Esophagus muscularis mucosa (tissue), 4 donors: ENCODE results near the gene ACP3. TPM values are rescaled to one million over a fixed set of nuclear protein-coding genes. Genes with fewer than 3 reads are reported as not detected.
A peak's percentile ranks its signal among the peaks of the same experiment; 100 is the strongest.

Experiments
- DNase-seq: peaks from one replicate; pipeline ENCODE4 v3.0.0-alpha.2; 2017; ENCODE audit errors: extremely low spot score
- H3K27ac ChIP-seq, 4 donors: fragments of 200-600 bp; sonication (generic); replicated peaks in 1 of 4; 1 replicate in 3 of 4; 2 replicates in 1 of 4; pipeline ENCODE4 v1.5.1; 2016 to 2019; ENCODE audit warnings: mild to moderate bottlenecking in 1 of 4
- H3K27me3 ChIP-seq, 4 donors: fragments of 200-600 bp; sonication (generic); one replicate each; pipeline versions ENCODE4 v1.5.1 to v1.6.0; 2016 to 2019
- H3K36me3 ChIP-seq, 4 donors: fragments of 200-600 bp; sonication (generic); one replicate each; pipeline ENCODE4 v1.5.1; 2016 to 2019
- H3K4me1 ChIP-seq, 4 donors: fragments of 200-600 bp; sonication (generic); one replicate each; pipeline ENCODE4 v1.5.1; 2016 to 2019
- H3K4me3 ChIP-seq, 4 donors: fragments of 200-600 bp; sonication (generic); 1 replicate in 2 of 4; 2 replicates in 2 of 4; pipeline ENCODE4 v1.5.1; 2016 to 2019; ENCODE audit warnings: mild to moderate bottlenecking in 4 of 4, moderate library complexity in 1 of 4
- H3K9me3 ChIP-seq, 4 donors: fragments of 200-600 bp; sonication (generic); 1 replicate in 3 of 4; 2 replicates in 1 of 4; pipeline ENCODE4 v1.5.1; 2016 to 2019
- EP300 ChIP-seq: sonication (generic); formaldehyde crosslinking; IDR thresholded peaks from one replicate; pipeline ENCODE4 v1.6.1; 2017; ENCODE audit warnings: antibody characterized with exemption
- POLR2A ChIP-seq: fragments of 450-650 bp; IDR thresholded peaks from one replicate; pipeline ENCODE4 v1.6.1; 2017; ENCODE audit warnings: antibody characterized with exemption, moderate library complexity, mild to moderate bottlenecking, low read depth
- POLR2AphosphoS5 ChIP-seq, 2 donors: sonication (generic); formaldehyde crosslinking; IDR thresholded peaks; one replicate each; pipeline ENCODE4 v1.6.1; 2017; ENCODE audit warnings: antibody characterized with exemption in 2 of 2
- WGBS: methylation state at CpG from one replicate; pipeline ENCODE4 v1.1.5; 2018; 5-methylcytosine and 5-hydroxymethylcytosine counted together
- intact Hi-C: fragments of 100-400 bp; cut with DNase I; formaldehyde crosslinking; loops from one replicate; pipeline ENCODE4 v1.15.1; 2023
- total RNA-seq, 4 donors: library from RNA; depleted of rRNA; stranded (reverse); fragments of >200 nt; gene quantifications; one replicate each; pipeline versions ENCODE4 v1.1.0 to v1.2.1, GENCODE V29; 2016
- TF ChIP-seq, protein P1 (sequence below), 3 experiments: fragments of 200-600 bp in 2 of 3; fragments of 450-650 bp in 1 of 3; sonication (generic) in 2 of 3; IDR thresholded peaks; one replicate each; pipeline ENCODE4 v1.5.1; 2017 to 2019; ENCODE audit warnings: antibody characterized with exemption in 3 of 3, mild to moderate bottlenecking in 2 of 3, moderate library complexity in 1 of 3

The ACP3 gene
- total RNA-seq, 4 donors from 2014 or later = 0.58 to 2.8 (median 1.9) TPM

DNA sequence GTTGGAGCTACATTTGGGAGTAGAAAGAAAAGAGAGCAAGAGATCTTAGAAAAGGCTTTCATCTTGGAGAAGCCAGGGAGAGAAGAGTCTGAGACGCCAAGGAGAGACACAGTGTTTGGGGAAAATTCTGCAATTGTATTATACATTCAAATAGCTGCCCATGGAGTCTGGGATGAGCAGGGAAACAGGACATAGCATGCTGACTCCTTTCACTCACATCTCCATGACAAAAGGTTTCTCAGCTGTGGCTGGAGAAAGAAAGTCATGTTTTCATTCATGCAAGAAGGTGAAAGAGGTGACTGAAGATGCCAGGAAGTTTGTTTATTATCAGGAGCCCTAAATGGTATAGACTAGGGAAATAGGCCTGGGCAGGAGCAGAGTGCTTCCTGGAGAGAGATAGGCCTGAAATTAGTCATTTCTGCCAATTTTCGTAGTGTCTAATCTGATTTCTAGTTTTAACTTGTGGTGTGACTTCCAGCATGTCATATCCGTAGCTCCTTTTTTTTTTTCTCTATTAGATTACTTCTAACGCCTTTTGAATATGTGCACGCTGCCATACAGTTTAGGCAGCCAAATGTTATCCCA is 34.1 kb downstream of the ACP3 start:
- peaks cover 0 to 8% (median 3%) of the 10 kb centered on the region in 4 donors for H3K4me1 ChIP-seq
- WGBS = 83% methylated on average over 5 of the region's 5 CpGs
- TF ChIP-seq POLR2A (no peak), POLR2AphosphoS5 (IDR thresholded peaks at IDR 0.05) (no peak), EP300 (no peak)
- TF ChIP-seq, protein P1, sequence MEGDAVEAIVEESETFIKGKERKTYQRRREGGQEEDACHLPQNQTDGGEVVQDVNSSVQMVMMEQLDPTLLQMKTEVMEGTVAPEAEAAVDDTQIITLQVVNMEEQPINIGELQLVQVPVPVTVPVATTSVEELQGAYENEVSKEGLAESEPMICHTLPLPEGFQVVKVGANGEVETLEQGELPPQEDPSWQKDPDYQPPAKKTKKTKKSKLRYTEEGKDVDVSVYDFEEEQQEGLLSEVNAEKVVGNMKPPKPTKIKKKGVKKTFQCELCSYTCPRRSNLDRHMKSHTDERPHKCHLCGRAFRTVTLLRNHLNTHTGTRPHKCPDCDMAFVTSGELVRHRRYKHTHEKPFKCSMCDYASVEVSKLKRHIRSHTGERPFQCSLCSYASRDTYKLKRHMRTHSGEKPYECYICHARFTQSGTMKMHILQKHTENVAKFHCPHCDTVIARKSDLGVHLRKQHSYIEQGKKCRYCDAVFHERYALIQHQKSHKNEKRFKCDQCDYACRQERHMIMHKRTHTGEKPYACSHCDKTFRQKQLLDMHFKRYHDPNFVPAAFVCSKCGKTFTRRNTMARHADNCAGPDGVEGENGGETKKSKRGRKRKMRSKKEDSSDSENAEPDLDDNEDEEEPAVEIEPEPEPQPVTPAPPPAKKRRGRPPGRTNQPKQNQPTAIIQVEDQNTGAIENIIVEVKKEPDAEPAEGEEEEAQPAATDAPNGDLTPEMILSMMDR (IDR thresholded peaks at IDR 0.05) = no peak
- no peaks in the 10 kb centered on the region for H3K36me3 ChIP-seq
- no peaks in the 10 kb centered on the region for H3K27me3 ChIP-seq
- no peak overlapping the region for H3K4me3 ChIP-seq
- no peak overlapping the region for H3K27ac ChIP-seq
- no peaks in the 10 kb centered on the region for H3K9me3 ChIP-seq
- intact Hi-C loops = loop anchor here (5.0 kb wide), 1 partner anchor 46 kb away; no protein-coding TSS in a partner anchor
- DNase-seq = no peak

DNA sequence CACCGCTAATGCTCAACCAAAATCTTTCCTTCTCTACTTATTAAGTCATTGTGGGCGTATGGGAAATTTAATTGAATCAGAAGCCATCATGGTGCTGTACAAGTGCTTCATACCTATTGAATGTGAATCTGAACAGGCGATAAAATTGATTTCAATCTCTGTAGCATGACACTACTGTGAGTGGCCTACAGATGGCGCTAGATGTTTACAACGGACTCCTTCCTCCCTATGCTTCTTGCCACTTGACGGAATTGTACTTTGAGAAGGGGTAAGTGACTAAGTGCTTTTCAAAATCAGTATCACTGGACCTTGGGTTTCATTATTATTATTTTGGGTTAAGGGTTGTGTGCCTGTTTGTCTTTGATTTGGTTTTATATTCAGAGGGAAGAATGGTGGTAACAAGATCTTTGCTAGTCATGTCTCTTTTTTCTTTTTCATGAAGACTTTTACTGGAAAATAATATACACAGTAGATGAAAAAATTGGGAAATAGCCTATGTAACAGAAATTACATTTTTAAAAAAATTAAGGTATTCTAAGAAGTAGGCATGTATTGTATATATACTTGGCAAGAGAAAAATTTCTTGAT is 35.4 kb downstream of the ACP3 start:
- H3K4me1 ChIP-seq = peaks cover 0 to 5% (median 0%) of the 10 kb centered on the region in 4 donors
- no peaks in the 10 kb centered on the region for H3K36me3 ChIP-seq
- no peak overlapping the region for H3K4me3 ChIP-seq
- no peaks in the 10 kb centered on the region for H3K9me3 ChIP-seq
- intact Hi-C loops = loop anchor here (5.0 kb wide), 1 partner anchor 45 kb away; no protein-coding TSS in a partner anchor
- no peak for DNase-seq
- H3K27ac ChIP-seq = no peak overlapping the region
- TF ChIP-seq, protein P1 (IDR thresholded peaks at IDR 0.05) = peak; percentile 89 to 91 (median 90)
- TF ChIP-seq EP300 (no peak), POLR2A (no peak)
- H3K27me3 ChIP-seq = no peaks in the 10 kb centered on the region
- WGBS = 17% methylated on average over 6 of the region's 6 CpGs

DNA sequence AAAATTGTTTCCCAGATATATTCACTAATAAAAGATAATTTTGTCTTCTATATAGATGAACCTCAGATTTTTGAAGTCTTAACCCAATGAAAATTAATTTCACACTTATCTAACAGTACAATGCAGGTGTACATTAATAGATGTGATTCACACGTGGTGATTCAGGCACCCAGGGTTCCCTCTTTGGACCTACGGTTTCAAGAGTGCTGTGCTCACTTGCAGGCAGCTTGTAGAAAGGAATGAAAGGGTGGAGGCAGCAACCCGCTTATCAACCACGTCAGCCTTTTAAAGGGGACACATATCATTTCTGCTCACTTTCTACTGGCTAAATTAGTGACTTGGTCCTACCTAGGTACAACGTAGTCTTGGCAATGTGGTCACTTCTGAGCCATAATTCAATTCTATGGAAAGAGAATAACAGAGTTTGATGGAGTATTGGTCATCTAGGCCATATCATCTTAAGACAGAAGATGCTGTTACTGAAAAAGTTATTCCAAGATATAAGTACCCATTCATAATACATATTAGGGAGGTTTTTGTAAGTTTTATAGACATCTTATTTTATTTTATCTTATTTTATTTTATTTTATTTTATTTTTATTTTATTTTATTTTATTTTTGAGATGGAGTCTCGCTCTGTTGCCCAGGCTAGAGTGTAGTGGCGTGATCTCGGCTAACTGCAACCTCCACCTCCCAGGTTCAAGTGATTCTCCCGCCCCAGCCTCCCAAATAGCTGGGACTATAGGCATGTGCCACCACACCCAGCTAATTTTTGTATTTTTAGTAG is 37.9 kb downstream of the ACP3 start:
- Histone ChIP-seq H3K27me3 (no peaks in the 10 kb centered on the region), H3K36me3 (no peaks in the 10 kb centered on the region), H3K4me3 (no peak overlapping the region), H3K4me1 (peaks cover 0 to 5% (median 0%) of the 10 kb centered on the region in 4 donors), H3K27ac (no peak overlapping the region), H3K9me3 (no peaks in the 10 kb centered on the region)
- intact Hi-C loops = loop anchor here (5.0 kb wide), 1 partner anchor 42 kb away; no protein-coding TSS in a partner anchor
- WGBS = 80% methylated on average over 9 of the region's 9 CpGs
- no peak for TF ChIP-seq POLR2A
- no peak for TF ChIP-seq EP300
- TF ChIP-seq POLR2AphosphoS5 (IDR thresholded peaks at IDR 0.05) = no peak
- TF ChIP-seq, protein P1 (IDR thresholded peaks at IDR 0.05) = no peak
- no peak for DNase-seq

DNA sequence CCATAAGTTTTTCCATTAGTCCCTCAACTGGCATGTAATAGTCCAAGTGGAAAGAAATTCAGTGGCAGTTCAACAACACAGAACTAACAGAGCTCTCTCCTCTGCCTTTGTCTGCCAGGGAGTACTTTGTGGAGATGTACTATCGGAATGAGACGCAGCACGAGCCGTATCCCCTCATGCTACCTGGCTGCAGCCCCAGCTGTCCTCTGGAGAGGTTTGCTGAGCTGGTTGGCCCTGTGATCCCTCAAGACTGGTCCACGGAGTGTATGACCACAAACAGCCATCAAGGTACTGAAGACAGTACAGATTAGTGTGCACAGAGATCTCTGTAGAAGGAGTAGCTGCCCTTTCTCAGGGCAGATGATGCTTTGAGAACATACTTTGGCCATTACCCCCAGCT is 39.4 kb downstream of the ACP3 start:
- 90% methylated on average over 5 of the region's 5 CpGs for WGBS
- DNase-seq = no peak
- no peaks in the 10 kb centered on the region for H3K9me3 ChIP-seq
- H3K36me3 ChIP-seq = no peaks in the 10 kb centered on the region
- H3K4me1 ChIP-seq = peaks cover 0 to 5% (median 0%) of the 10 kb centered on the region in 4 donors
- intact Hi-C loops = no loop called here
- no peak for TF ChIP-seq EP300
- TF ChIP-seq POLR2AphosphoS5 (IDR thresholded peaks at IDR 0.05) = no peak
- no peak for TF ChIP-seq POLR2A
- TF ChIP-seq, protein P1 (IDR thresholded peaks at IDR 0.05) = no peak
- H3K4me3 ChIP-seq = no peak overlapping the region
- no peaks in the 10 kb centered on the region for H3K27me3 ChIP-seq
- H3K27ac ChIP-seq = no peak overlapping the region
